Tibial artery (tissue), 4 donors: ENCODE results near the gene PIWIL1.

Experiments used
- DNase-seq, 2 donors: peaks; one replicate each; pipeline ENCODE4 v3.0.0-alpha.2; 2019
- H3K27ac ChIP-seq, 2 donors: fragments of 200-600 bp; sonication (generic) in 1 of 2; 1 replicate in 1 of 2; 2 replicates in 1 of 2; pipeline ENCODE4 v1.5.1; 2018 to 2019; ENCODE audit warnings: mild to moderate bottlenecking in 1 of 2
- H3K27me3 ChIP-seq, 2 donors: fragments of 200-600 bp; sonication (generic) in 1 of 2; one replicate each; pipeline versions ENCODE4 v1.5.1 to v1.6.0; 2016 to 2019
- H3K36me3 ChIP-seq, 3 donors: fragments of 200-600 bp; sonication (generic) in 2 of 3; one replicate each; pipeline ENCODE4 v1.5.1; 2016 to 2019; ENCODE audit warnings: mild to moderate bottlenecking in 2 of 3
- H3K4me1 ChIP-seq, 4 donors: fragments of 200-600 bp; sonication (generic) in 2 of 4; 1 replicate in 3 of 4; 2 replicates in 1 of 4; pipeline ENCODE4 v1.5.1; 2016 to 2019
- H3K4me3 ChIP-seq, 2 donors: fragments of 200-600 bp; sonication (generic) in 1 of 2; 1 replicate in 1 of 2; 2 replicates in 1 of 2; pipeline ENCODE4 v1.5.1; 2018 to 2019; ENCODE audit warnings: mild to moderate bottlenecking in 2 of 2
- H3K9me3 ChIP-seq, 3 donors: fragments of 200-600 bp; sonication (generic) in 1 of 3; one replicate each; pipeline ENCODE4 v1.5.1; 2016 to 2019
- intact Hi-C: fragments of 100-400 bp; cut with DNase I; formaldehyde crosslinking; loops from one replicate; pipeline ENCODE4 v1.15.0; 2023; ENCODE audit warnings: low total_unique reads
- TF ChIP-seq, protein P1 (sequence below), 2 experiments: fragments of 200-600 bp in 1 of 2; fragments of 450-650 bp in 1 of 2; IDR thresholded peaks; one replicate each; pipeline ENCODE4 v1.5.1; 2017 to 2019; ENCODE audit warnings: antibody characterized with exemption in 2 of 2, mild to moderate bottlenecking in 1 of 2, moderate library complexity in 1 of 2

The PIWIL1 gene

DNA sequence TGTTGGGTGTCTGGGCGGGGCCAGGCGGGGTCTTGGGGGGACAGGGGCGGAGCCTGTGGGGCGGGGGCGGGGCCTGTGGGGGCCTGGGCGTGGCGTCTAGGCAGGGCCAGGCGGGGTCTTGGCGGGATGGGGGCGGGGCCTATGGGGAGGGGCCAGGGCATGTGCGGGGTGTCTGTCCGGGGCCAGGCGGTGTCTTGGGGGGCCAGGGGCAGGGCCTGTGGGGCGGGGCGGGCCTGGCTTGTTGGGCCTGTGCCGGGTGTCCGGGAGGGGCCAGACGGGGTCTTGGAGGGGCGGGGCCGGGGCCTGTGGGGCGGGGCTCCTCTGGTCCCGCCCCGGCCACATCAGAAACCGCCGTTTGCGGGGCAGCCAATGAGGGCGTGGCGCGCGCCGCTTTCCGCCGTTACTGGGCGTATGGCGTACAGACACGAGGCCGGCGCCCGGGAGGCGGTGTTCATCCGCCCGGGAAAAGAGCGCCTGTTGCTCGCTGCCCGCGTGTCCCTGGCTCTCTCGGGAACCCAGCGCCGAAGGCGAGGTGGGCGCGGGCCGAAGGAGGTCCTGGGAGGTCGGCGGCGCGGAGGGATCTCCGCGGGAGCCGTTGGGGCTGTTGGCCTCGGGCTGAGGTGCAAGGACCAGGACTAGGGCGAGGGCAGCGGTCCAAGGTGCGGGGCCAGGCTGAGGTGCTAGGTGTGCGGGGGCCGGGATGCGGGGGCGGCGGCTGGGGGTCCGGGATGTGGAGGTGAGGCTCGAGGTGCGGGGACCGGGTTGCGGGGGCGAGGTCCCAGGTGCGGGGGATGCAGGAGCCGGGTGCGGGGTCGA lies at the start of gene PIWIL1:
Gene PIWIL1, plus strand, starts transcription at position 400 of the 816 bp plus-strand sequence. CDS start 4,705 bp downstream, outside the sequence.
- H3K27me3 ChIP-seq: peaks cover 0 to 24% of the 10 kb centered on the region in 2 donors
- peaks cover 0 to 11% (median 2%) of the 10 kb centered on the region in 4 donors for H3K4me1 ChIP-seq
- TF ChIP-seq, protein P1, sequence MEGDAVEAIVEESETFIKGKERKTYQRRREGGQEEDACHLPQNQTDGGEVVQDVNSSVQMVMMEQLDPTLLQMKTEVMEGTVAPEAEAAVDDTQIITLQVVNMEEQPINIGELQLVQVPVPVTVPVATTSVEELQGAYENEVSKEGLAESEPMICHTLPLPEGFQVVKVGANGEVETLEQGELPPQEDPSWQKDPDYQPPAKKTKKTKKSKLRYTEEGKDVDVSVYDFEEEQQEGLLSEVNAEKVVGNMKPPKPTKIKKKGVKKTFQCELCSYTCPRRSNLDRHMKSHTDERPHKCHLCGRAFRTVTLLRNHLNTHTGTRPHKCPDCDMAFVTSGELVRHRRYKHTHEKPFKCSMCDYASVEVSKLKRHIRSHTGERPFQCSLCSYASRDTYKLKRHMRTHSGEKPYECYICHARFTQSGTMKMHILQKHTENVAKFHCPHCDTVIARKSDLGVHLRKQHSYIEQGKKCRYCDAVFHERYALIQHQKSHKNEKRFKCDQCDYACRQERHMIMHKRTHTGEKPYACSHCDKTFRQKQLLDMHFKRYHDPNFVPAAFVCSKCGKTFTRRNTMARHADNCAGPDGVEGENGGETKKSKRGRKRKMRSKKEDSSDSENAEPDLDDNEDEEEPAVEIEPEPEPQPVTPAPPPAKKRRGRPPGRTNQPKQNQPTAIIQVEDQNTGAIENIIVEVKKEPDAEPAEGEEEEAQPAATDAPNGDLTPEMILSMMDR (IDR thresholded peaks at IDR 0.05): no peak
- DNase-seq: no peak
- intact Hi-C loops: no loop called here
- H3K4me3 ChIP-seq: no peak within 1 kb of the TSS
- H3K36me3 ChIP-seq: no peaks in the 10 kb centered on the region
- no peak within 1 kb of the TSS for H3K27ac ChIP-seq
- H3K9me3 ChIP-seq: no peaks in the 10 kb centered on the region

DNA sequence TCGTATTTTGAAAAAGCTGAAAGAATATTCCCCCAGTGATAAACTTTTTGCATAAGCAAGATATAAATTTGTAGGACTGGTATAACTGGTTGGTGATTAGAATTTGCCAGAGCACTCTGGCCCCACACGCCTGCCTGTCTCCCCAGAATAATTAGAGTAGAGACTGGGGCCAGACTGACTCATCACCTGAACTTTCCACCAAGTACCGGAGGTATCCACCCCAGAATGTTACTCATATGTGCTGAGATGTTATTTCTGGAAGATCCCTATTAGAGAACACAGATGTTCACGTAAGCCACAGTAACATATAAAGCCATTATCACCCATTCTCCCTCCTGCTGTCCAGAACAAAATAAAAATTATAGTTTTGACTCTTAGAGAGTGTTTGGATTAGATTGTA lies 49.5 kb upstream of the PIWIL1 start:
- intact Hi-C loops: no loop called here
- Histone ChIP-seq H3K36me3 (no peaks in the 10 kb centered on the region), H3K4me3 (no peak overlapping the region), H3K9me3 (peaks cover 0 to 8% (median 0%) of the 10 kb centered on the region in 3 donors), H3K4me1 (no peaks in the 10 kb centered on the region), H3K27ac (no peak overlapping the region), H3K27me3 (peaks cover 0 to 6% of the 10 kb centered on the region in 2 donors)
- TF ChIP-seq, protein P1 (IDR thresholded peaks at IDR 0.05): no peak
- DNase-seq: no peak

DNA sequence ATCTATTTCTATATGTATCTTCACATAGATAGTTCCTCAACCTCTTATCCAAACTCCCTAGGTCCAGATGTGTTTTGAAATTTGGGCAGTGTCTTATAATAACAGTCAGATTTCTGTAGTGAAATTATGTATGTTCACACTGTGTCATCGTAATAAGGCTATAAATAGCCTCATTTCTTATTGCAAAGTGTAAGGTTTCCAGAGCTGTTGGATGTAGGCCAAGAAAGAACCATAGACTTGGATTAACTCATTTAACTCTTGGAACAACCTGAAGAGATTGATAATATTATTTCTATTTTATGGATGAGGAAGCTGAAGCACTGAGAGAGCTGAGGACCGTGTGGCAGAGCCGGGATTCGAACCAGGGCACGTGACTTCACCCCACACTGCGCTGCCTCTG lies 49.0 kb upstream of the PIWIL1 start:
- no peak for DNase-seq
- TF ChIP-seq, protein P1 (IDR thresholded peaks at IDR 0.05): no peak
- H3K27ac ChIP-seq: no peak overlapping the region
- no peaks in the 10 kb centered on the region for H3K4me1 ChIP-seq
- intact Hi-C loops: no loop called here
- H3K4me3 ChIP-seq: no peak overlapping the region
- no peaks in the 10 kb centered on the region for H3K36me3 ChIP-seq
- H3K9me3 ChIP-seq: peaks cover 0 to 13% (median 0%) of the 10 kb centered on the region in 3 donors
- peaks cover 0 to 6% of the 10 kb centered on the region in 2 donors for H3K27me3 ChIP-seq

DNA sequence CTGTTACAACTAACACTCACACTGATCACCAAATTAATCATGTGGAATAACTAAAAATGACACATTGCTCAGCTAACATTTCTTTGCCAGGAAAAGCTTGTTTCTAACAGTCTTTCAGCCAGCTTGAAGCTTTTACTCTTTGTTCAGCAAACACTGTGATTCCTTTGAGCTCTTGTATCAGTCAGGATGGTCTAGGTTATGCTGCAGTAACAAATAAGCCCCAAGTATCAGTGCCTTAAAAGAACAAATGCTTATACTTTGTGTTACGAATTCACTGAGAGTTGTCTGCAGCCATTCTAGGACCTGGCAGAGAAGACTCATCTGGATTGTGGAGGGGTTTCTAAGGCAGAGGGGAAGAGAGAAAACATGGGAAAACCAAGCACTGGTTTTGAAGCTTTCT lies 47.6 kb upstream of the PIWIL1 start:
- Histone ChIP-seq H3K27me3 (peaks cover 0 to 6% of the 10 kb centered on the region in 2 donors), H3K27ac (no peak overlapping the region), H3K36me3 (no peaks in the 10 kb centered on the region), H3K9me3 (peaks cover 0 to 15% (median 0%) of the 10 kb centered on the region in 3 donors), H3K4me3 (no peak overlapping the region), H3K4me1 (no peaks in the 10 kb centered on the region)
- DNase-seq: no peak
- intact Hi-C loops: no loop called here
- TF ChIP-seq, protein P1 (IDR thresholded peaks at IDR 0.05): no peak

DNA sequence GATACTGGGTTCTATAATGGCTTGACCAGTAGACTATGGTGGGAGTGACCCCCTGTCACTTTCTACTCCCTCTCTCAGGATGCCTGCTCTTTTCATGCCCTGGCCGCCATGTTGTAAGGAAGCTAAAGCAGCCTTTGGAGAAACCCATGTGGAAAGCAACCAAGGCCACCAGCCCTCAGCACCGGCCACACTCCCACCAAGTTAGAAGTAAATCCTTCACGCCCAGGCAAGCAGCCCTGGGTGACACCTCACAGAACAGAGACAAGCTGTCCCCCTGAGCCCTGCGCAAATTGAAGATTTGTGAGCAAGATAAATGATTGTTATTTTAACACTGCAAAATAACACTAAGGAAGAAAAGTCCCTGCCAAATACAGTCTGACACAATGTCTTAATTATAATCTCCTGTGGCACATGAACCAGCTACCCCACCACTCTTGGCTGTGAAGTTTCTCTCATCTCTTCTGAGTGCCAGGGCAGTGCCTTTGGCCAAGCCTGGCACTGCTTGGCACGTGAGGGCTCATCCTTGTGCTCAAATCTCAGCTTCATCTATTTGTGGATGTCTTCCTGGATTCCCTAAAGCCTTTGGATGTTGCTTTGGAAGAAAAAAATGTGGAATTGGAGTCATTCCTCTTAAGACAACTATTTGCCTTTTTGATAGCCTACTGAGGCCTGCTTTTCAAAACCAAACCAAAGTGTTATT lies 39.2 kb upstream of the PIWIL1 start:
- Histone ChIP-seq H3K9me3 (peaks cover 0 to 4% (median 4%) of the 10 kb centered on the region in 3 donors), H3K36me3 (no peaks in the 10 kb centered on the region), H3K4me3 (no peak overlapping the region), H3K27me3 (peaks cover 0 to 28% of the 10 kb centered on the region in 2 donors), H3K4me1 (no peaks in the 10 kb centered on the region), H3K27ac (no peak overlapping the region)
- intact Hi-C loops: no loop called here
- TF ChIP-seq, protein P1 (IDR thresholded peaks at IDR 0.05): no peak
- no peak for DNase-seq
